ENCODE data around the gene CFI. TPM values are rescaled to one million over a fixed set of nuclear protein-coding genes. Genes with fewer than 3 reads are reported as not detected.

Gene CFI
- total and polyA plus RNA-seq, 2 of the 8 experiments (the other 6 are each of a cell fraction or from before 2014, with no cell fraction given), result not detected

DNA sequence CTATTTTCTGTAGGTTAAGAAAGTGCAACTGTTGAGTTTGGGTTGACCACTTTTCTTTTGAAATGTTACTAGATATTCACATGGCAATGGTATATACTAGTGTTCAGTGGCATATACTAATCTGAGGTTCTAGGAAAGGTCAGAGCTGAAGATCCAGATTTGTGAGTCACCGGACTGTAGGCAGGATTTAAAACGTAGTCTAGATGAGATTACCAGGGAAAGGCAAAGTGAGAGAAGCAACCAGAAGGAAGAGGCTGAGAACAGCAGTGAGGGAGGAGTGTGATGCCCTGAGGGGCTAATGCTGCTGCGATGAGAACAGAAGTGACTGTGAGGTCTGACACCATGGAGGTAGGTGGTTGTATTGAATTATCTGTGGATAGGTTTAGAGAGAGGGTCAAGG is 62.3 kb downstream of the CFI start (continued):
- TF ChIP-seq, protein P1, sequence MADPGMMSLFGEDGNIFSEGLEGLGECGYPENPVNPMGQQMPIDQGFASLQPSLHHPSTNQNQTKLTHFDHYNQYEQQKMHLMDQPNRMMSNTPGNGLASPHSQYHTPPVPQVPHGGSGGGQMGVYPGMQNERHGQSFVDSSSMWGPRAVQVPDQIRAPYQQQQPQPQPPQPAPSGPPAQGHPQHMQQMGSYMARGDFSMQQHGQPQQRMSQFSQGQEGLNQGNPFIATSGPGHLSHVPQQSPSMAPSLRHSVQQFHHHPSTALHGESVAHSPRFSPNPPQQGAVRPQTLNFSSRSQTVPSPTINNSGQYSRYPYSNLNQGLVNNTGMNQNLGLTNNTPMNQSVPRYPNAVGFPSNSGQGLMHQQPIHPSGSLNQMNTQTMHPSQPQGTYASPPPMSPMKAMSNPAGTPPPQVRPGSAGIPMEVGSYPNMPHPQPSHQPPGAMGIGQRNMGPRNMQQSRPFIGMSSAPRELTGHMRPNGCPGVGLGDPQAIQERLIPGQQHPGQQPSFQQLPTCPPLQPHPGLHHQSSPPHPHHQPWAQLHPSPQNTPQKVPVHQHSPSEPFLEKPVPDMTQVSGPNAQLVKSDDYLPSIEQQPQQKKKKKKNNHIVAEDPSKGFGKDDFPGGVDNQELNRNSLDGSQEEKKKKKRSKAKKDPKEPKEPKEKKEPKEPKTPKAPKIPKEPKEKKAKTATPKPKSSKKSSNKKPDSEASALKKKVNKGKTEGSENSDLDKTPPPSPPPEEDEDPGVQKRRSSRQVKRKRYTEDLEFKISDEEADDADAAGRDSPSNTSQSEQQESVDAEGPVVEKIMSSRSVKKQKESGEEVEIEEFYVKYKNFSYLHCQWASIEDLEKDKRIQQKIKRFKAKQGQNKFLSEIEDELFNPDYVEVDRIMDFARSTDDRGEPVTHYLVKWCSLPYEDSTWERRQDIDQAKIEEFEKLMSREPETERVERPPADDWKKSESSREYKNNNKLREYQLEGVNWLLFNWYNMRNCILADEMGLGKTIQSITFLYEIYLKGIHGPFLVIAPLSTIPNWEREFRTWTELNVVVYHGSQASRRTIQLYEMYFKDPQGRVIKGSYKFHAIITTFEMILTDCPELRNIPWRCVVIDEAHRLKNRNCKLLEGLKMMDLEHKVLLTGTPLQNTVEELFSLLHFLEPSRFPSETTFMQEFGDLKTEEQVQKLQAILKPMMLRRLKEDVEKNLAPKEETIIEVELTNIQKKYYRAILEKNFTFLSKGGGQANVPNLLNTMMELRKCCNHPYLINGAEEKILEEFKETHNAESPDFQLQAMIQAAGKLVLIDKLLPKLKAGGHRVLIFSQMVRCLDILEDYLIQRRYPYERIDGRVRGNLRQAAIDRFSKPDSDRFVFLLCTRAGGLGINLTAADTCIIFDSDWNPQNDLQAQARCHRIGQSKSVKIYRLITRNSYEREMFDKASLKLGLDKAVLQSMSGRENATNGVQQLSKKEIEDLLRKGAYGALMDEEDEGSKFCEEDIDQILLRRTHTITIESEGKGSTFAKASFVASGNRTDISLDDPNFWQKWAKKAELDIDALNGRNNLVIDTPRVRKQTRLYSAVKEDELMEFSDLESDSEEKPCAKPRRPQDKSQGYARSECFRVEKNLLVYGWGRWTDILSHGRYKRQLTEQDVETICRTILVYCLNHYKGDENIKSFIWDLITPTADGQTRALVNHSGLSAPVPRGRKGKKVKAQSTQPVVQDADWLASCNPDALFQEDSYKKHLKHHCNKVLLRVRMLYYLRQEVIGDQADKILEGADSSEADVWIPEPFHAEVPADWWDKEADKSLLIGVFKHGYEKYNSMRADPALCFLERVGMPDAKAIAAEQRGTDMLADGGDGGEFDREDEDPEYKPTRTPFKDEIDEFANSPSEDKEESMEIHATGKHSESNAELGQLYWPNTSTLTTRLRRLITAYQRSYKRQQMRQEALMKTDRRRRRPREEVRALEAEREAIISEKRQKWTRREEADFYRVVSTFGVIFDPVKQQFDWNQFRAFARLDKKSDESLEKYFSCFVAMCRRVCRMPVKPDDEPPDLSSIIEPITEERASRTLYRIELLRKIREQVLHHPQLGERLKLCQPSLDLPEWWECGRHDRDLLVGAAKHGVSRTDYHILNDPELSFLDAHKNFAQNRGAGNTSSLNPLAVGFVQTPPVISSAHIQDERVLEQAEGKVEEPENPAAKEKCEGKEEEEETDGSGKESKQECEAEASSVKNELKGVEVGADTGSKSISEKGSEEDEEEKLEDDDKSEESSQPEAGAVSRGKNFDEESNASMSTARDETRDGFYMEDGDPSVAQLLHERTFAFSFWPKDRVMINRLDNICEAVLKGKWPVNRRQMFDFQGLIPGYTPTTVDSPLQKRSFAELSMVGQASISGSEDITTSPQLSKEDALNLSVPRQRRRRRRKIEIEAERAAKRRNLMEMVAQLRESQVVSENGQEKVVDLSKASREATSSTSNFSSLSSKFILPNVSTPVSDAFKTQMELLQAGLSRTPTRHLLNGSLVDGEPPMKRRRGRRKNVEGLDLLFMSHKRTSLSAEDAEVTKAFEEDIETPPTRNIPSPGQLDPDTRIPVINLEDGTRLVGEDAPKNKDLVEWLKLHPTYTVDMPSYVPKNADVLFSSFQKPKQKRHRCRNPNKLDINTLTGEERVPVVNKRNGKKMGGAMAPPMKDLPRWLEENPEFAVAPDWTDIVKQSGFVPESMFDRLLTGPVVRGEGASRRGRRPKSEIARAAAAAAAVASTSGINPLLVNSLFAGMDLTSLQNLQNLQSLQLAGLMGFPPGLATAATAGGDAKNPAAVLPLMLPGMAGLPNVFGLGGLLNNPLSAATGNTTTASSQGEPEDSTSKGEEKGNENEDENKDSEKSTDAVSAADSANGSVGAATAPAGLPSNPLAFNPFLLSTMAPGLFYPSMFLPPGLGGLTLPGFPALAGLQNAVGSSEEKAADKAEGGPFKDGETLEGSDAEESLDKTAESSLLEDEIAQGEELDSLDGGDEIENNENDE (IDR thresholded peaks at IDR 0.05; ENCODE audit: insufficient replicate concordance, low read length), result no peak

Measured in H1 (cell line).